DMS114 treated with DMSO at 0.1 percent for 48 hours (cell line): ENCODE data around the gene MRPL55.

Experiments used
- DNase-seq: peaks from one replicate; lab custom pipeline; 2025; ENCODE audit not compliant: unreplicated experiment; lab: John Stamatoyannopoulos, UW

MRPL55 gene

DNA sequence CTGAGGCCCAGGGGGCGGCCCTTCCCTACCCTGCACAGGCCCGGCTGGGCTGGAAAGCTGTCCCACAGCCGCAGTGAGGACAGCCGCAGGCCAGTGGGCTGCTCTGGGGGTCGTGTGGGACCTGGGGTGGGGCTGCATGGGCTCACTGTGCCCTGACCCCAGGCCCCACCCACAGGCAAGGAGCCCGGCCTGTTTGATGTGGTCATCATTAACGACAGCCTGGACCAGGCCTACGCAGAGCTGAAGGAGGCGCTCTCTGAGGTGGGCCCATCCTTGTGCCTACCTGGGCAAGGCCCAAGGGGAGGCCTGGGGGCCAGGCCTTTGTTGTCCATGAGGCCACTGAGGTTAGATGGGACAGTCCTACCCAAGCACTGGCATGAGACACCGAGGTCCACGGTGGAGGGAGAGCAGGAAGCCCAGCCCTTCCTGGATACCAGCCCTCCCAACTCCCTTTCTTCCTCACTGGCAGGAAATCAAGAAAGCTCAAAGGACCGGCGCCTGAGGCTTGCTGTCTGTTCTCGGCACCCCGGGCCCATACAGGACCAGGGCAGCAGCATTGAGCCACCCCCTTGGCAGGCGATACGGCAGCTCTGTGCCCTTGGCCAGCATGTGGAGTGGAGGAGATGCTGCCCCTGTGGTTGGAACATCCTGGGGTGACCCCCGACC lies 39.2 kb upstream of the MRPL55 start:
- no peak for DNase-seq

DNA sequence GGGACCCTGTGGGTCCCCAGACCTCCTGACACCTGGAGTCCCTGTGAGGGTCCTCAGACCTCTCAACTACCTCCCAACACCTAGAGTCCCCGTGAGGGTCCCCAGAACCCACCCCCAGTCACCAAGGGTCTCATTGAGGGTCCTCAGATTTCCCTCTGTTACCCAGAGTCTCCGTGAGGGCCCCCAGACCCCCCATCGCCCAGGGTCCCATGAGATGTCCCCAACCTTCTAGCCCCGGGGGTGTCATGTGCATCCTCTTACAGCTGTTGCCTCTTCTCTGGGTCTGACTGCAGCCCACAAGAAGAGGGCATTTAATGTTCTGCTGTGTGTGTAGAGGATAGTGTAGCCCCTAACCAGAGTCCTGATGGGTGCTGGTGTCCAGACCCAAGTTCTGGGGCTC lies 38.7 kb upstream of the MRPL55 start:
- no peak for DNase-seq

DNA sequence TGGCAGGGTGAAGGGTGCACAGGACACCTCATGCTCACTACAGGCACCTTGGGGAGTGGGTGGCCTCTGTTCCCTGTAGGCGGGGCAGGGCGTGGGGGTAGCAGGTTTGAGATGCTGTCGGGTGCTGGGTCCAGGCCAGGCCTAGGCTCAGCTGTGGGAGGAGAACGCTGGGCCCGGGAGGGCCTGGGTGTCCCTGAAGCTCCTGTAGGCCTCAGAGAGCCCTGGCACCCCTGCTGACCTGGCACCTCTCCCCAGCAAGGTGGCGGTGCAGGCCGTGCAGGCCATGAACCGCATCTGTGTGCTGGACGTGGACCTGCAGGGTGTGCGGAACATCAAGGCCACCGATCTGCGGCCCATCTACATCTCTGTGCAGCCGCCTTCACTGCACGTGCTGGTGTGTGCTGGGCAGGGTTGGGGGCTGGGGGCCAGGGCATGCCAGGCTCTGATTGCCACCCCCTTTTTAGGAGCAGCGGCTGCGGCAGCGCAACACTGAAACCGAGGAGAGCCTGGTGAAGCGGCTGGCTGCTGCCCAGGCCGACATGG lies 38.1 kb upstream of the MRPL55 start:
- no peak for DNase-seq

DNA sequence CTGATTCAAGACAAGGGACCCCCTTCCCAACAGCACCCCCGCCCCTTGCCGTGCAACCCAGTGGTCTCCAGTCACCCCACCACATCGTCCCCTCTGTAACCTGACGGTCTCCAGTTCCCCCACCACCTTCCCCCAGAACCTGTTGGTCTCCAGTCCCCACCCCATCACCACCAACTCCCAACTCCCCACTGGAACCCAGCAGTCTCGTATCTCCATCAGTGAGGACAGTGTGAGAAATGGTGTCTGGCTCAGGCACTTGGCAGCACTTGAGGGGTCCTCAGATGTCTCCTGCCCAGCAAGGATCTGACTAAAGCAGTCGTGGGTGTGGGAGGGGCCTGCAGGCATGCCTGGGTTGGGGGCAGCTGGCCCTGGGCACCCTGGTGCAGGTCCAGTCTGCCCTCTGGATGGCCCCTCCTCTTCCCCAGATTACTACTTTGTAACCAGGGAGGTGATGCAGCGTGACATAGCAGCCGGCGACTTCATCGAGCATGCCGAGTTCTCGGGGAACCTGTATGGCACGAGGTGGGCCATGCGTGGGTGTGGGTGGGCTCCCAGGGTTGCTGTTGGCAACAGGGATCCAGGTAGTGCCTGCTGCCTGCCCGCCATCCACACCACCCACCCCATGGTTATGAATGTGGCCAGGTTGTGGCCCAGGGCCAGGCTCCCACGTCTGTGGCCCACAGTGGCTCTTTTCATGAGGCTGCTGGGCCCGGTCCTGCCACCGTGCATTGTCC lies 37.5 kb upstream of the MRPL55 start:
- no peak for DNase-seq

DNA sequence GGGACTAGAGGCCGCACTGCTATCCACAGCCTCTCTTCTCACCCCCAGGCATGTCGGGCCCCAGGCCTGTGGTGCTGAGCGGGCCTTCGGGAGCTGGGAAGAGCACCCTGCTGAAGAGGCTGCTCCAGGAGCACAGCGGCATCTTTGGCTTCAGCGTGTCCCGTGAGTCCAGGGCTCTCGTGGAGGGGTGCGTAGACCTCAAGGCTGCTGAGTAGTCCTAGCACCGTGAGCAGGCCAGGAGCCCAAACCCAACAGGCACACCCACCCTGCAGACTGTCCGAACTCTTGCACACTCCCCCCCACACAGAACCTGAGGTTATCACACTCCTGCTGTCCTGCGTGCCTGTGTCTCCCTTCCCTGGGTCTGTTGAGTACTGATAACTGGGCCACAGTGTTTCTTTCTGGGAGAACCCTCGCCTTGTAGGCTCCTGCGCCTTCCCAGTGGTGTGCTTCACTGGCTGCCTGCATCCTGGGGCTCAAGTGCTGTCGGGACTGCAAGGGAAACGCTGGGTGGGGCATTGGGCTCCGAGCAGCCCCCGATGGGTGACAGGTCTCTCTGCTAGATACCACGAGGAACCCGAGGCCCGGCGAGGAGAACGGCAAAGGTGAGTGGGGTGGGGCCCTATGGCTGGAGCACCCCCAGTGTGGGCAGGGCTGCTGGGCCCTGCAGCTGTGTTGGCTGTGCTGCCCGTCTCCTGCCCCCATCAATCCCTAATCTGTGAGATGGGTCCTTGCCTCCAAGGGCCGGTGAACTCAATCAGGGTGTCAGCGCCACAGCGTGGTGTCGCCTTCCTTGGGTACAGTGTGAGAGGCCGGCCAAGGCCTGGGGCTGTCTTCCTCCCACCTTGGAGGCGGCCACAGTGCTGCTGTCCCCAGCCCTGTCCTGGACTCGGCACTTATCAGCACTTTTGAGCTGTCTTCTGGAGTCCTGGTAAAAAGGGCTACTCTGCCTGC lies 36.6 kb upstream of the MRPL55 start:
- DNase-seq = no peak

DNA sequence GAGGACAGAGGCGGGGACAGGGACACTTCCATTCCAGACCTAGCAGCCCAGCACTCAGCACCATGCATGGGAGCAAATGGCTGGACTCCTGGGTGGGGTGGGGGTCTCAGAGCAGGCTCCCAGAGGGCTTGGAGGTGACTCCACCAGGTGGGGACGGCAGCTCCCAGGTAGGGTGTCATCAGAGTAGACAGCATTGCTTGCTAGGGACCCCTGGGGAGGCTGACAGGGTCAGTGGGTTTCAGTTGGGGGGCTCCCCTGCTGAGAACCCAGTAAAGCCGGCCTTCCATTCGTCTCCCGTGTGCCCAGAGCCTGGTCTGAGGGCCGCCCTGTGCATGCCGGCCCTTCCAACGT lies 35.9 kb upstream of the MRPL55 start:
- no peak for DNase-seq

DNA sequence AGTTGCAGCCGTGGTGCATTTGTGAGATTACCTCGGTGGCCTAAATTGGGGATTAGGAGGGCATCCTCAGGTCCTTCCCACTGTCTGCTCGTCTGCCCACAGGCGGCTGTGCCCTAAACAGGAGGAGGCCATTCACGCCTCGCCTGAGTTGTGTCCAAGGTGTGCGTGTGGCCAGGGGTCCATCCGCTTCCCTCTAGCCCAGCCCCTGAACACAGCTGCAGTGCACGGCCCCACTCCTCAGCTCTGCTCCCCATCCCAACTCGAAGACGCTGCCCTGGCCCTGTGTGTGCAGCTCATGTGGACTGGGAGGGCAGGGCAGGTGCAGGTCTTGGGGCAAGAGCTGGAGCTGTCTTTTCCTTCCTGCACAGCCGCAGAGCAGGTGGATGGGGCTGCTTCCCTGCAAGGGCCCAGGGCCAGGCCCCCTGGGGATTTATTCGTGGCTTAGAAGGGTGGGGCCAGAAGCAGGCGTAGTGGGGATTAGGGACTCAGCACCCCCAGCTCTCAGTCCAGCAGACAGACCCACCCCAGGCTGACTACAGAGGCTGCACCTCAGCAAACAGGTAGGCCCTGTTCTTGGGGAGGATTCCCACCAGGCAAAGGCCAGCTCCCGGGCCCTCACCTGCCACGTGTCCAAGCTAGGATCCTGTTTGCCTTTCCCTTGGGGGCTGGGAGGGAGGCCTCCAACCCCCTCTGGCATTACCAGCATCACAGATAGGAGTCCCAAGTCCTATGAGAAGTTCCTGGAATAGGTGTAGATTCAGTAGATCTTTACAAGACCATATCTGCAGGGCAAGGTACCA lies 35.3 kb upstream of the MRPL55 start:
- DNase-seq = no peak

DNA sequence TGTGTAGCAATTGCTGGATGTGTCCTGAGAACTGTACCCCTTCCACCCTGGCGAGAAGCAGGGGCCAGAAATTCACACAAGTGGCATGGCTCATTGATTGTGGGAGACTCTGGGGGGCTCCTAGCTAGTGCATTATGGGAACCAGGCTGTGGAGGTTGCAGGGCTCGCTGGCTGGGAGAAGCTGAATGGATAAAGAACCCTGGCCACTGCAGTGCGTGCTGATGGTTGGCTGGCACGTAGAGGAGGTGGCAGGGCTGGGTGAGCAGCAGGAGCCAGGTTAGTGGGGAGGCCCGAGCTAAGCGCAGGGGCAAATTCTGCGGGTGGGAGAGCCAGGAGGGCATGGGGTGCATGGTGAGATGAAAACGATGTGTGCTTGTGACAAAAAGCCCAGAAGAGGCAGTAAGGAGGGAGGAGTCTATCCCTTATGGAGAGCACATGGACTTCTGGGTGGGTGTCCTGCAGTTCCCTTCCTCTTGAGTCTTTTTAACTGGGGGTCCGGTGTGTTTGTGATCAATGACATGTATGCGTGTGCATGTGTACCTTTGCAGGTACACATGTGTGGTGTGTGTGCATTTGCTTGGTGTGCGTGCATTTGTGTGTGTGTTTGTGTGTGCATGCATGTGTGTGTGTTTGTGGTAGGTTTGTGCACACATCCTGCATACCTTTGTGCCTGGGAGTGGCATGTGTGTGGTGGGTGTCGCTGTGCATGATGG lies 34.5 kb upstream of the MRPL55 start:
- DNase-seq = no peak

DNA sequence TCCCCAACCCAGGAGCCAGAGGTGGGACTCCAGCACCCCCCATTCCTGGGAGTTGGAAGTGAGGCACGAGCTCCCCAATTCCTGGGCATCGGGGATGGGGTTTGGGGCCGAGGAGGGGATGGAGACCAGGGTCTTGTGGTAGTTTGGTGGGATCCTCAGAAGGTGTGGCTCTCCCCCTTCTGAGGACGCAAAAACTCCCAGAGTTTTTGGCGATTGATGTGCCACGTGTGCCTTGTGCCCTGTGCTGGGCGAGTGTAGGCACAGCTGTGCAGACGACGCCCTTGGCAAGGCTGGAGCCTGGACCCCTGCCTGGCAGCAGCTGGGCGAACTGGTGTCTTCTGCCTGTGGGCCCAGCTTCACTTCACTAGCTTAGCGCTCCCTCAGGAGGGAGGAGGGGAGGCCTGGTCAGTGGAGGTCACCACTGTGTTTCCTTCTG lies 33.6 kb upstream of the MRPL55 start:
- no peak for DNase-seq

DNA sequence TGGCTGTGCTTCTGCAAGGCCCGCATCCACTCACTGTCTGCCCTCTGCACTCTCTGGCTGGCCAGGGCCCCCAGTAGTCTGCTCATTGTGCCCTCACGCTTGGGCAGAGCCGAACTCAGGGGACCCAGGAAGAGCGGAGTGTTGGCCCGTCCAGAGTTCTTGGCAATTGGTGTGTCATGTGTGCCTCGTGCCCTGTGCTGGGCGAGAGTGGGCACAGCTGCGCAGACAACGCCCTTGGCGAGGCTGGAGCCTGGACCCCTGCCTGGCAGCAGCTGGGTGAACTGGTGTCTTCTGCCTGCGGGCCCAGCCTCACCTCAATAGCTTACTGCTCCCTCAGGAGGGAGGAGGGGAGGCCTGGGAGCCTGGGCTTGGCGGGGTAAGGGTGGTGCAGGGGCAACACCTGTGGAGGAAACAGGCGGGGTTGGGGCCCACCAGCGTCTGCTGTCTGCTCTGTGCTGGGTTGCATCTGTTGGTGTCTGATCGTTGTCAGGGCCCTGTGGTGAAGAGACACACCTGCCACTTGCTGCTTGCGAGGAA lies 33.1 kb upstream of the MRPL55 start:
- DNase-seq = no peak

DNA sequence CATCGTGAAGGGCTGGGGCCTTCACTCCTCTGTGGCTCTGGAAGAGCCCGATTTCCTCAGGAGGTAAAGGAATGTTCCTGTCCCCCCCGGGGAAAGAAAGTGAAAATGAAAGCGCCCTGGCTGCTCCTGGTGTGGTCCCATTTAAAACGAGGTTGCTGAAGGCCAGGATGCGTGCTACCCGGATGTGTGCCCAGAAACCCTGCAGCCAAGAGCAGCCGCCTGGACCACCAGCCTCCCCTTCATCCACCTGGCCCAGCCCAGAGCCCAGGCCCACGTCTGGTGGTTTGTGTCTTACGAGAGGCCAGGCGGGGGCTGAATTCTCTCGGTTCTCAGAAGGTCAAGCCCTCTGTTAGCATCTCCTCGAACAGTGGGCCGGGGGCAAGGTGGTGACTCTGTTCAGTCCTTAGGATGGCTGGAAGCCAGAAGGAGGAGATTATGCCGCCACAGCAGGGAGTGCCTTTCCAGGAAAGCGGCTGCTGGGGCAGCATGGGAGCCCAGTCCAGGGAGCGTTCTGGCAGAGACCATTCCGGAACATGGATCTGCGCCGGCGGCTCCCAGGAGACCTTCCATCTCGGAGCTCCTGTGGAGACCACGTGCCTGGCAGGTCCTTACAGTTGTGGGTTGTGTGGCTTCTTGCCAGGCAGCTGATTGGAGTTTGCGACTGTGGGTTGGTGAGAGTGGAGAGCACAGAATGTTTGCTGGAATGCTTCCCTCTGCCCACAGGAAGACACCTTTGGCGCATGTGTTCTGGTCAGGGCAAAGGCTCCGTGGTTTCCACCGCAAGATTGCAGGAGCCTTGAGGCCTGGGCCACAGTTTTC lies 32.3 kb upstream of the MRPL55 start:
- no peak for DNase-seq

DNA sequence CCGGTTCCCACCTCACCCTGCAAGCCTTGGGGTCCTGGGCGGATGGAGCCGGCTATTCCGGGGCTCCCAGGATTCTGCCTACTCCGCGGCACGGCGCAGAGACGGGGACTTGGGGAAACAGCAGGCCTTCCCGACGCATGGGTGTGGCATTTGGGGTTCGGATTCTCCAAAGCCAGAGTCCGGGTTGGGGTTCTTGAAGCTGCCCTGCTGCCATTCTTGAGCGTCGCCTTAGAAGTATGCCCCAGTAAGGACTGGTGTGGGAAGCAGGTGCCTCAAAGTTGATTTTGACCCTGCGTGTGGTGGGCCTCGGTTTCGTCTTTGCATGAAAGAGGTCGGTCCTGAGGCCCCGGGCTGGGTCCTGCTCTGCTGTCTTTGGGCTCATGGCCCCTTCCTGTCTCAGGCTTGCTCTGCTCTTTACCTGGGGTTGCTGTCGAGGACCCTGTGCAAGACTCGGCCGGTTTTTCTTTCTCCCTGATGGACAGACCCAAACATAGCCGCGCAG lies 31.7 kb upstream of the MRPL55 start:
- no peak for DNase-seq

DNA sequence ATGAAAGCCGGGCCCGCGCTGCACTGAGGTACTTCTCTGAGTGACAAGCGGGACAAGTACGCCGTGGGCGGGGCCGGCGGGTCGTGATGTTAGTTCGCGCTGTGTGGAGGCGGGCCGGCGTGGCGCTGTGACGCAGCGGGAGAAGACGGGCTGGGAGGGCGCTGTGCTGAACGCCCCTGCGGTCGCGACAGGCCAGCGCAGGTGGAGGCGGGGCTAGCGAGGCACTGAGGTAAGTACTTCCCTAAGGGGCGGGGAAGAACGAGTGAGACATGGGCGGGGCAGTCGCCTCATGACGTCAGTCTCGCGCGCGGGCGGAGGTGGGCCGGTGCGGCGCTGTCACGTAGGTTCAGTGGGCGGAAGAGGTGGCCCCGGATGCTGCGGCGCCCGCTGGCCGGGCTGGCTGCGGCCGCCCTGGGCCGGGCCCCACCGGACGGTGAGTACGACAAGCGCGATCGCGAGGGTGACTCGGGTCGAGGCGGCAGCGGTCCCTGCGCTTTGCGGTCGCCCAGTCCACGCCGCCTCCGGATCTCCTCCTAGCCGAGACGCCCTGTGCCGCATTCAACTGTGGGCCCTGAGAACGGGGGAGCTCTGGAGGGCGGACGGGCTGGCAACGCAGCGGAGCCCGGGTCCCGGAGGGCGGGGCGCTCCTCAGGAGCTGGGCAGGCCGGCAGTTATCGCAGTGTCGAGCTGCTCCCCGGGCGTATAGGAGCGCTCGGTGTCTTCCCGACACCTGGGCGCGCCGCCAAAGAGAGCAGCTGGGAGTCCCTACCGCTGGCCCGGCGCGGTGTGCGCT lies 31.0 kb upstream of the MRPL55 start, which contains the start of gene GUK1:
Gene GUK1, plus strand, starts transcription at position 349 of the 793 bp plus-strand sequence. Its CDS starts 24 bp downstream, at position 373.
- DNase-seq = peak; percentile 99

DNA sequence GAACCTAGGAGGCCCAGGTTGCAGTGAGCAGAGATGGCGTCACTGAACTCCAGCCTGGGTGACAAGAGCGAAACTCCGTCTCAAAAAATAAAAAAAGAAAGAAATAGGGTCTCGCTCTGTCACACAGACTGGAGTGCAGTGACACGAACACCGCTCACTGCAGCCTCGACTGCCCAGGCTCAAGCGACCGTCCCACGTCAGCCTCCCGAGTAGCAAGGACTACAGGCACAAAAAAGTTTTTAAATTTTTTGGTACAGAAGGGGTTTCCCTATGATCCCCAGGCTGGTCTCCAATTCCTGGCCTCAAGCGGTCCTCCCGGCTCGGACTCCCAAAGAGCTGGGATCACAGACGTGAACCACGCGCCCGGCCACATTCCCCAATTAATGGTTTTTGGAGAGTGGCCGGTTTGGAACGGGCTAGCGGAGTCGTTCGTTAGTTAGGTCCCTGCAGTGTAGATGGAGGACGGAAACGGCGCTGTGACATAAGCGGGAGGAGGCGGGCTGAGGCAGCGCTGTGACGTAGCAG lies 30.4 kb upstream of the MRPL55 start:
- DNase-seq = no peak

DNA sequence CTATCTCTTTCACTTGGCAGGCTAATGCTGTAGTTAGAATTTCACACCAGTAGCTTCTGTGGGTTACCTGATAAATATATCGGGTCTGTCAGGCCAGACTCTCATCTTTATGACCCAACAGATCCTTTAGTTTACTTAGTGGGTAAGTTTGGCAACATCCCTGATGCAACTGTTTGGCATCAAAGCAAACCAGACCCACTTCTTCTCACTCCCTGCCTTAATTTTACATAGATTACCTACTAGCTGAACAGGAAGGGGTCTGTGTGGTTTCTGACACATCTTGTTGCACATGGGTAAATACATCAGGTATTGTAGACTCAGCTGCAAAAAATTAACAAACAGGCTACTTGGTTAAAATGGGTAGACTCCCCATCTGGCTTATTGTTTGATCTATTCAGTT lies 27.8 kb upstream of the MRPL55 start:
- DNase-seq = no peak

DNA sequence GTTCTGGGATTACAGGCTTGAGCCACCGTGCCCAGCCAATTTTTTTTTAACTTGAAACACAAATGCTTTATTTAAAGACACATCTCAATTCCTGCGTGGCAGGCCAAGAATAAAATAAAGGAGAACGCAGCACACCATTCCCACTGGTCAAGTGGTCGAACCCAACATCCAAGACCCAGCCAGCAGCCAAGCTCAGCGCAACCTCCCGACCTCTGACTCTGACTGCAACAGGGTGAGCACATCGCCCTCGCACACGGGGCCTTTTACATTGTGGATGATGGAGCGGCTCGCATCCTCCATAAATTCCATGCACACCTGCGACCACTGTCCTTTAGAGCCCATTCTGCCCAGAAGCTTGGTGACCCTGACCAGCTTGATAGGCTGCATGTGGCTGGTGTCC lies 25.5 kb upstream of the MRPL55 start:
- DNase-seq = no peak

DNA sequence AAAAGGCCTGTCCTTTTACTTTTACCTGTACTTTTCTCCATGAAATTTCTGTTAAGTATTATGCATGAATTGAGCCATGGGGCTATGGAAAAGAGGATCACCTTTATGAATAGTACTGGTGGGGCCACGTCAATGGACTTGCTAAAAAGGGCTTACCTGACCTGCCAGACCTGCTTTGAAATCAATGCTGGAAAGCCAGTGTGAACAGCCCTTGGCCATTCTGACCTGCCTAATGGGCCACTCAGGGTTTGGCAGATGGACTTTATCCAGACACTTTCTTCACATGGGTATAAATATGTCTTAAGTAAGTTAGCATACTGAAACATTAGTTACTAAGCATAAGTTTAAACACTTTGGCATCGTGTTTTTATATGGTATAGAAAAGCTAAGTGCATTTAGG lies 22.7 kb upstream of the MRPL55 start:
- no peak for DNase-seq

DNA sequence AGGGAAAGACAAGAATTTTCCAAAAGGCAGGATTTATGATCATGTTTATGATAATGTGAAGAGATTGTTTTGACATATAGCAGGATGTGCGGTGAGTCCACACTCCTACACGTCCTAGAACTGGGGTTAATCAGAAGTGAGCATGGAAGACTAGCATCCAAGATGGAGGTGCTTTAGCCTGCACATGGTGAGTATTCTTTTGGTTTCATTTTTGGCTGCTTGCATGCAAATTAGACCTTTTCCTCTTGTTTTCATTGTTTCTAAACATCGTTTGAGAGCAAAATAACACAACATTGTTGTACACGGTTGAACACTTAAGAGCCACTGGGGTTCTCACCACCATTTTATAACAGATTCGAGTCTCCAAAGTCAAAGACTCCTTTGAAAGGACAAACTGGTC lies 16.1 kb upstream of the MRPL55 start:
- DNase-seq = no peak
